ENCODE data around the gene COL25A1.
"Not testable (repeated sequence)": the region's sequence is repeated elsewhere in the genome, so short reads cannot be mapped to it uniquely, and the experiment has no call there.

Gene COL25A1

GRCh38 chr4:108903464-108904221, 398.8 kb downstream of the COL25A1 start:
- no peak for DNase-seq (ENCODE audit: low spot score)

- no peak for DNase-seq (ENCODE audit: low spot score)
These were observed 399.7 kb downstream of the COL25A1 start for GRCh38 chr4:108902769-108903168.

DNA sequence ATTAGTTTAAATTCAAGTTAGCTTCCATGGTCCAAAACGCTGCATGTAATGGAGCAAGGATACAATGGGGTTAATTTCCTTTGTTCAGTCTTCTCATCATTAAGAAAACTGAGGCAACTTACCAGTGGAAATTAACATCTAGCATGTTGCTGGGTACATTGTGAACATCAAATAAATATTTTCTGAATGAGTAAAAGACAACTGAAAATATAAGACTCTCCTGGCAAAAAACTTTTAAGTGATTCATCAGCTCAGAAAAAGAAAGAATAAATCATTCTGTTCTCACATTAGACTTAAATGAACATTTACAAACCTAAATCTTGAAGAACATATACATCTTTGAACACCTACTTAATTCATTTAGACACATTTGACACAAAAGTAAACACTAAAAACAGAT, 401.2 kb downstream of the COL25A1 start:
- DNase-seq (ENCODE audit: low spot score) = no peak

- DNase-seq (ENCODE audit: low spot score) = no peak
These were observed 402.4 kb downstream of the COL25A1 start for GRCh38 chr4:108900018-108900580.

- no peak for DNase-seq (ENCODE audit: low spot score)
These were observed 409.0 kb downstream of the COL25A1 start for GRCh38 chr4:108893468-108893867.

DNA sequence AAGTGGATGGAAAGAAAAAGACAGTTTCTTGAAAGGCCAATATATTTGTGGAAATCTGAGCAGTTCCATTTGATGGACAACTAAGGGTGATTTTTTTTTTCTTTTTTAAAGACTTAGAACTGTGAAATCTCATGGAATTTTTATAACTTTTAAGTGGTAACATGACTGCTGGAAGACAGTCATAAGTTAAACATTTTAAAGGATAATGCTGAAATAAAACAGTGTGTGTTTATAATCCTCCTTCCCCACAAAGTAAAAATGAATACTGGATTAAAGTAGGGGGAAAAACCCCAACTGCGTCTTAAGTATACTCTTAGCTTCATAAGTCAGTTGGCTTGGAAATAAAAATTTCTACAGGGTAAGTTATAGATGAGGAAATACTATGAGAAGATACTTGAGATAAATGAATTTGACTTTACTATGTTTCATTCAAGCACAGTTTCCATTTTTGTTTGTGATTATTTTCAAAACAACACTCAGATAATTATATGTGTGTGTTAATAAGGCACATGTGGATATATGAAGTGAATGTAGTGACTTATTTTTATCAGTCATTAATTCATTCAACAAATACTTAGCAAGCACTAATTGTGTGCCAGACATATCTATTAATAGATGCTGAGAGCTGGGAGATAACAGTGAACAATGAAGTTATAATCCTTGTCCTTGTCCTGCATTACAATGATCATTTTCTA, 410.4 kb downstream of the COL25A1 start:
- DNase-seq (ENCODE audit: low spot score) = no peak

GRCh38 chr4:108890484-108890881, 412.0 kb downstream of the COL25A1 start:
- DNase-seq (ENCODE audit: low spot score) = no peak

GRCh38 chr4:108889696-108890483, 412.6 kb downstream of the COL25A1 start:
- DNase-seq (ENCODE audit: low spot score) = no peak

GRCh38 chr4:108888769-108889168, 413.7 kb downstream of the COL25A1 start:
- DNase-seq (ENCODE audit: low spot score) = no peak

DNA sequence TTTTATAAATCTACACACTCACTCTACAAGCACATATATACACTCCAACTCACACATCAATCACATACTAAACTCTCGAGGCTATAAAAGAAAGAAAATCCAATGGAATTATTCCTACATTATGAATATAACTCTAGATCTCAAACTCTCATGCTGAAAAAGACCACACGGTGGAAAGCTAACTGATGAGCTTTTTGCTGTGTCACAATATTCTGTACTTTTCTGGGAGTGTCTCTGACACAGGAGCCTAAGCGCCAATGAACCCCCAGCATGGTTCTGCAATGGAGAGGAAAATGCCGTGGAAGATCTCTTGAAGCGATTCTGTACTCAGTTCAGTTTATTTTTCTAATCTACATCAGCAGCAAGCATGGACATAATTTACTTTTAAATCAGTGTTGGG, 415.4 kb downstream of the COL25A1 start:
- no peak for DNase-seq (ENCODE audit: low spot score)

- no peak for DNase-seq (ENCODE audit: low spot score)
These were observed 417.2 kb downstream of the COL25A1 start for GRCh38 chr4:108885211-108885610.

DNA sequence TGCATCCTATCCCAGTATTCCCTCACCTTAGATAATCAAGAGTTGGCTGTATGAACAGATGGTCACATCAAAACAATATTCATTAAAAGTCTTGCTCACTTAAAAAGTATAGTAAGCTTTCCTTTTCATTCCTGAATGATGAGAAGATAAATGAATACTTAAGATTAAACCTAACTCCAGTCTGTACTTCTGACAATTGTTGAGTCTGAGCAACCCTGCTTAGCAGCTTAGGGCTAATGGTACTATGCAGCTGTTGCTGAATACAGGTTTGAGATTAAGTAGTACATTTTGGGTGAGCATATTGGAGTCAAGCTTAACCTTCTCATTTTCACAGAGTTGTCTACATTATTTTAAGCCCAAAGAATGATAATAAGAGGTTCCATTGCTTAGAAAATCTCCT, 417.9 kb downstream of the COL25A1 start:
- DNase-seq (ENCODE audit: low spot score) = no peak

GRCh38 chr4:108881986-108882385, 420.5 kb downstream of the COL25A1 start:
- DNase-seq (ENCODE audit: low spot score) = no peak

DNA sequence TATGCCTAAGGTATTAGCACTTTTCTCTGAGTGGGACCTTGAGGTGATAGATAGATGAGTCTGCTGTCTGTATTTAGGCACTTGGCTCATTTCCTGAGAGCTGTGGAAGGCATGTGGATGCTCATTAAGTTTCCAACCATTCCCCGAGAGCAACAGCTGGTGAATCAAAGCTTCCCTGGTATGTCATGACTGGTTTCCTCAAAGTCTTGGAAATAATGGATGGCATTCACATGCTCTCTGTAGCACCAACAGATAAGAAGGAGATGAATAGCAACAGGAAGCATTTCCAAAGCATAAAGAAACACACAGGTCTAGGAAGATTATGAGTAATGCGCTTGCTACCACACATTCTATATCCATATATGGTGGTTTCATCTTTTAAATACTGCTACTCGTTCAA, 421.3 kb downstream of the COL25A1 start:
- DNase-seq (ENCODE audit: low spot score) = no peak

- no peak for DNase-seq (ENCODE audit: low spot score)
These were observed 423.7 kb downstream of the COL25A1 start for GRCh38 chr4:108878806-108879205.

DNA sequence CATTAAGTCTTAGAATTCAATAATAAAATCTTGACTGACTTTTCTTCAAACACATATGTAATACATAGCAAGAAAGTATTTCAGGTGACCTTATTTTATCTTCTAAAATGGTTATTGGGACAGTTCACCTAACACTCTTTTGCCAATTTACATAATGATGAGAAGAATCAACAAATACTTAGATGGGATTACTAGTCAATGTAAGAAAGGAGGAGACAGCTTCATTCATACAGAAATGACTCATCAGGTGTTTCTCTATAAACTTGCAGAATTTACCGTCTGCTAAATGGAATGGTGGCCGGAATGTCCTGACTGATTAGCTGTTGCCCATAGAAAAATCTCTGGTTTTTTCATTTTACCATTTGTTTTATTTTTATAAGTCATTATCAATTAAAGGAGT, 424.6 kb downstream of the COL25A1 start:
- no peak for DNase-seq (ENCODE audit: low spot score)

GRCh38 chr4:108874806-108875205, 427.7 kb downstream of the COL25A1 start:
- no peak for DNase-seq (ENCODE audit: low spot score)

DNA sequence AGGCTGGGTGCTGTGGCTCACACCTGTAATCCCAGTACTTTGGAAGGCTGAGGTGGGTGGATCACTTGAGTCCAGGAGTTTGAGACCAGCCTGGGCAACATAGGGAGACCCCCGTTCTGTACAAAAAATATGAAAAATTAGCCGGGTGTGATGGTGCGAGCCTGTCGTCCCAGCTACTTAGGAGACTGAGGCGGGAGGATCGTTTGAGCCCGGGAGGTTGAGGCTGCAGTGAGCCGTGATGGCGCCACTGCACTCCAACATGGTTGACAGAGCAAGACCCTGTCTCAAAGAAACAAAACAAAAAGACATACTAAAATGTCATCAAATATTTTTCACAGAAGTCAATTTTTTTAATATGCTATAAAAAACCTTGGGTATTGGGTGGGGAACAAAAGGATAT, 432.5 kb downstream of the COL25A1 start:
- DNase-seq (ENCODE audit: low spot score) = not testable (repeated sequence)

DNA sequence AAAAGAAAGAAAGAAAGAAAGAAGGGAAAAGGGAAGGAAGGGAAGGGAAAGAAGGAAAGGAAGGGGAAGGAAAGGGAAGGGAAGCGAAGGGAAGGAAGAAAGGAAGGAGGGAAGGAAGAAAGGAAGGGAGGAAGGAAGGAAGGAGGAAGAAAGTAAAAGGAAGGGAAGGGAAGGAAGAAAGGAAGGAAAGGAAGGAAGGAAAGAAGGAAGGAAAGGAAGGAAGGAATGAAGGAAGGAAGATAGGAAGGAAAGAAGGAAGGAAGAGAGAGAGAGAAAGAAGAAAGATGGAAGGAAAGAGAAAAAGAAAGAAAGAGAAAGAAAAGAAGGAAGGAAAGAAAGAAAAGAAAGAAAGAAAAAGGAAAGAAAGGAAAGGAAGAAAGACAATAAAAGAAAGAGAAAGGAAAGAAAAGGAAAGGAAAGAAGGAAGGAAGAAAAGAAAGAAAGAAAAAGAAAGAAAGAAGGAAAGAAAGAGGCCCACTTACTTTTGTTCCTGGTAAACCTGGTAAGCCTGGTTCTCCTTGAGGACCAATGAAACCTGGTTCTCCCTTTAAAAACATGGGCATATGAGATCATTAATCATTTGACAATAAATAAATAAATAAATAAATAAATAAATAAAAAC, 433.7 kb downstream of the COL25A1 start:
- no peak for DNase-seq (ENCODE audit: low spot score)

- DNase-seq (ENCODE audit: low spot score) = no peak
These were observed 435.0 kb downstream of the COL25A1 start for GRCh38 chr4:108867476-108867875.

DNA sequence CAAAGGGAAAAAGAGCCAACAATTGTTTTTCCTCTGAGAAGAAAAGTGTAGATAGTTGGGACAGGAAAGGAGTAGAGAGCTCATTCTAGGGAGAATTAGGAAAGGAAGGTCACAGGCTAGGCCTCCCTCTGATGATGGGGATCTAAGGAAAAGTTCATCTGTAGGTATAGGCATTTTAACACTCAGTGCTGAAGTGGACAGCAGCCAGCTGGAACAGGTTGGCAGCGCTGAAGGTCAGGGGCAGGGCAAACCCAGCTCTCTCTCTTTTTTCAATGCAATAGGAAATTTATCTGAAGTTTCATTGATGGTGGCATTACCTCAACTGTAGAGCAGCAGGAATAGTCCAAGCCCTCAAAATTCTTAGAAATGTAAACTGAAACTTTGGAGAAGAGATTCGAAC, 441.1 kb downstream of the COL25A1 start:
- no peak for DNase-seq (ENCODE audit: low spot score)

DNA sequence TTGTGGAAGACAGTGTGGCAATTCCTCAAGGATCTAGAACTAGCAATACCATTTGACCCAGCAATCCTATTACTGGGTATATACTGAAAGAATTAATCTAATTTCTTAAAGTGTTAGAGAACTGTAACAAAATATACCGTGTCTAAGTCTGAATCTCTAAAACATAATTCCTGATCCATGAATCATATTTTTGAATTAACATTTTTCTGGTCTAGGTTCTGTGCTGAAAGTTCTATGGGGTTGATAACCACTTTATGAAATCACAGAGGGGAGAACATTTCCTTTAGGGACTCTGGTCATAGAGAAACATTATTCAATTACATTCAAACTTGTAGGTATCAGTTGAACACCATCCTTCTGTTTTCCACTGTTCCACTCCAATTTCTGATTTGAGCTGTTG, 447.7 kb downstream of the COL25A1 start:
- DNase-seq (ENCODE audit: low spot score) = no peak
